Choroid plexus epithelial cell (primary cell): Measurements from ENCODE around the gene PLCB1.

Source experiments
- DNase-seq: peaks from one replicate; pipeline ENCODE4 v3.0.0-alpha.2; 2010; ENCODE audit warnings: low read depth
- H3K4me3 ChIP-seq: 2 replicates; pipeline ENCODE4 v1.5.1; 2011; ENCODE audit warnings: low read depth, mild to moderate bottlenecking, control low read depth, low read length, moderate library complexity
- TF ChIP-seq, protein P1 (sequence below): conservative IDR thresholded peaks from 2 replicates; pipeline ENCODE4 v1.5.1; 2011; ENCODE audit warnings: low read depth, mild to moderate bottlenecking, control low read depth, inconsistent platforms, low read length, moderate library complexity

PLCB1 gene

DNA sequence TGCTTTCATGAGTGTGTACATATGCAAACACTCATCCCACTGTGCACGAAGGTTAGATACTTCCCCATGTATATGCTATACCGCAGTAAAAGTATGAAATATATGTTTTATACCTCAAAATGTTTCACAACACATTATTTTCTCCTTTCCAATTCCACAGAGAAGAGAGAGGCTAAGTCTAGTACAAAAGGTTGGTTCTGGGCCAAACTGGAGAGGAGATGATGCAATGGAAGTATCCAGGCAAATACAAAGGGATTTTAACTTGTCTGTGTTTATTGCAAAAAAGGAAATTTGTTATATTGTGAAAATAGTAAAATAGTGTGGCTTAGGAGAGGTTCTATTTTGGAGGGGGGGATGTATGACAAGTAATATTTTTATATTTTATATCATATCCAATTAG lies 112.6 kb downstream of the PLCB1 start:
- TF ChIP-seq, protein P1, sequence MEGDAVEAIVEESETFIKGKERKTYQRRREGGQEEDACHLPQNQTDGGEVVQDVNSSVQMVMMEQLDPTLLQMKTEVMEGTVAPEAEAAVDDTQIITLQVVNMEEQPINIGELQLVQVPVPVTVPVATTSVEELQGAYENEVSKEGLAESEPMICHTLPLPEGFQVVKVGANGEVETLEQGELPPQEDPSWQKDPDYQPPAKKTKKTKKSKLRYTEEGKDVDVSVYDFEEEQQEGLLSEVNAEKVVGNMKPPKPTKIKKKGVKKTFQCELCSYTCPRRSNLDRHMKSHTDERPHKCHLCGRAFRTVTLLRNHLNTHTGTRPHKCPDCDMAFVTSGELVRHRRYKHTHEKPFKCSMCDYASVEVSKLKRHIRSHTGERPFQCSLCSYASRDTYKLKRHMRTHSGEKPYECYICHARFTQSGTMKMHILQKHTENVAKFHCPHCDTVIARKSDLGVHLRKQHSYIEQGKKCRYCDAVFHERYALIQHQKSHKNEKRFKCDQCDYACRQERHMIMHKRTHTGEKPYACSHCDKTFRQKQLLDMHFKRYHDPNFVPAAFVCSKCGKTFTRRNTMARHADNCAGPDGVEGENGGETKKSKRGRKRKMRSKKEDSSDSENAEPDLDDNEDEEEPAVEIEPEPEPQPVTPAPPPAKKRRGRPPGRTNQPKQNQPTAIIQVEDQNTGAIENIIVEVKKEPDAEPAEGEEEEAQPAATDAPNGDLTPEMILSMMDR = no peak
- no peak overlapping the region for H3K4me3 ChIP-seq
- peak; percentile 88 for DNase-seq

DNA sequence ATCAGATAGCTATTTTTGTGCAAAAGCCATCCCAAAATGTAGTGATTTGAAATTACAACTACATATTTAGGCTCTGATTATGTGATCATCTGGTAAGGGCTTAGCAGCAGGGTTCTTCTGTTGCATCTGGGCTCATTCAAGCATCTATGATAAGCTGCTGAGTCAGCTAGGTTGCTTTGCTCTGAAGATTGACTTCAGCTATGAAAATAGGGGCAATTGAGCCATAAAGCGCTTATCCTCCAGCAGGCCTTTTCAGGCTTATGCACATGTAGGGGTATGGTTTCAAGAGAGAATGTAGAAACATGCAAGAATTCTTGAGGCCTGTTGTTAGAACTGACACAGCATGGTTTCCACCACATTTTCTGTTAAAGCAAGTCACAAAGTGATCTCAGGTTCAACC lies 114.1 kb downstream of the PLCB1 start:
- H3K4me3 ChIP-seq = no peak overlapping the region
- TF ChIP-seq, protein P1 = no peak
- DNase-seq = peak; percentile 63

- H3K4me3 ChIP-seq = no peak overlapping the region
- peak; percentile 37 for DNase-seq
- TF ChIP-seq, protein P1 = no peak
Observed at GRCh38 chr20:8246716-8247115, 114.7 kb downstream of the PLCB1 start.

- no peak for DNase-seq
- no peak overlapping the region for H3K4me3 ChIP-seq
- TF ChIP-seq, protein P1 = no peak
Observed at GRCh38 chr20:8248051-8248450, 116.0 kb downstream of the PLCB1 start.

DNA sequence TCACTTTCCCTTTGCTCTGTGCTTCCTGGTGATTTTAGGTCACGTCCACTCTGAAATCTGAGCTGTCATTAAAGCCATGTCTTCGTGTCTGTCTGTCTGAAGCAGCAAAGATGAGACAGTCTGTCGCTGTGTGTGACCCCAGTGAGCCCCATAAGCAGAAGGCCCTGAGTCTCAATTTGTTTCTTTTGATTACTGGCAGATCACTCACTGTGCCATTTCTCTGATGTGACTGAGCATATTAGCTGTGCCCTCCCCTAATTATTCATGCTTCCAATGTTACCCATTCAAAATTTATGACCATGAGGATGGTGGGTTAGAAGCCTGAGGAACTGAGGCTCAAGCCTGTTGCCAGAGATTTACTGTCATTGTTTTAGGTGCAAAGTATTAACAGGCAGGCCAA lies 117.6 kb downstream of the PLCB1 start:
- TF ChIP-seq, protein P1 = no peak
- no peak for DNase-seq
- no peak overlapping the region for H3K4me3 ChIP-seq

DNA sequence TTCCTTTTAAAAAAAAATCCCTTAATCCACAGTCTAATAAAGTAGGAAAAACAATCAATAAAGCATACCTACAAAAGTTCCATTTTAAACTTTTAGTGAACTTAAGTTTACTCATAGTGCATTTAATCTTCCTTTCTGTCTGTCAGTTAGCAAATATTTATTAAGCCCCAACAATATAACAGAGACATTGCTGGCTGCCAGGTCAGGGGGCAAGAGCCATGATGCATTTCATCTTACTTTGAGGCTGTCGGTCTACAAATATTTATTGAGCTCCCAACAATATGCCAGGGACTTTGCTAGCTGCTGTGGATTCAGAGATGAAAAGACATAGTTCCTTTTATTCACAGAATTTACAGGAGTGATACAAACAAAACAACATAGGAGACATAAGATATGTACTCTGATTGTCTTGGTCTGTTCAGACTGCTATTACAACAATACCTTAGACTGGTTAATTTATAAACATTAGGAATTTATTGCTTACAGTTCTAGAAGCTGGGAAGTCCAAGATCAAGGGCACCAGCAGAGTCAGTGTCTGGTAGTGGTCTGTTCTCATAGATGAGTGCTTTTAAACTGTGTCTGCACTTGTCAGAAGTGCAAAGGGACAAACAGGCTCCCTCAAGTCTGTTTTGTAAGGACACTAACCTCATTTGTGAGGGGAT lies 118.6 kb downstream of the PLCB1 start:
- TF ChIP-seq, protein P1 = no peak

DNA sequence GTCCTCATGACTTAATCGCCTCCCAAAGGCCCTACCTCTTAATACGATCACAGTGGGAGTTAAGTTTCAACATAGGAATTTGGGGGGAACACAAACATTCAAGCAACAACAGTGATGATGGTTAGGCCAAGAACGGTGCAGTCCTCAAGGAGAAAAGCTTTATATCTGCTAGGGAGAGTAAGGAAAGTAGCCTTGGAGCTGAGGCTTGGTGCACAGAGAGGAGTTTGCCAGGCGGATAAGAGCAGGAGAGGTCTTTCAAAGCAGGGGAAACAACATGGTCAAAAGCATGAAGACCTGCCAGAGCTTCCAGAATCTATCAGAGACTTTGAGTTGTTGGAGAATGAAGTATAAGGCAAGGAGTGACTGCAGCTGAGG lies 119.1 kb downstream of the PLCB1 start:
- TF ChIP-seq, protein P1 = no peak
- no peak overlapping the region for H3K4me3 ChIP-seq
- DNase-seq = no peak

More for the DNA sequence above, 118.6 kb downstream of the PLCB1 start:
- DNase-seq = no peak
- H3K4me3 ChIP-seq = no peak overlapping the region
